GM12878 (cell line): ENCODE measurements around the gene SARDH. TPM values are rescaled to one million over a fixed set of nuclear protein-coding genes. Genes with fewer than 3 reads are reported as not detected.

ENCODE experiments used
- ASH2L ChIP-seq: fragments of 300-600, 200-600 bp; sonication (generic); IDR thresholded peaks from 2 replicates; pipeline ENCODE4 v1.6.1; 2017; ENCODE audit warnings: low read depth, mild to moderate bottlenecking, borderline replicate concordance
- CREB1 ChIP-seq: IDR thresholded peaks from 2 replicates; pipeline ENCODE4 v1.6.1; 2012; ENCODE audit warnings: low read depth, mild to moderate bottlenecking, inconsistent platforms
- ETV6 ChIP-seq, 2 experiments: fragments of 450-650 bp in 1 of 2; IDR thresholded peaks in 1 of 2; conservative IDR thresholded peaks in 1 of 2; 2 replicates each; pipeline ENCODE4 v1.6.1; 2014; ENCODE audit warnings: antibody characterized with exemption in 1 of 2, borderline replicate concordance in 1 of 2, low read depth in 1 of 2, mild to moderate bottlenecking in 1 of 2, moderate library complexity in 1 of 2
- GATAD2B ChIP-seq: fragments of 450-650 bp; conservative IDR thresholded peaks from 2 replicates; pipeline ENCODE4 v1.6.1; 2017; ENCODE audit warnings: low read depth, mild to moderate bottlenecking, moderate library complexity
- IKZF2 ChIP-seq, 2 experiments: fragments of 450-650 bp; IDR thresholded peaks; 2 replicates each; pipeline ENCODE4 v1.6.1; 2017; ENCODE audit warnings: mild to moderate bottlenecking in 2 of 2, moderate library complexity in 2 of 2
- MEF2B ChIP-seq: fragments of 450-650 bp; IDR thresholded peaks from 2 replicates; pipeline ENCODE4 v1.6.1; 2018; ENCODE audit warnings: mild to moderate bottlenecking, moderate library complexity; ENCODE audit not compliant: partially characterized antibody, poor library complexity, severe bottlenecking
- MTA3 ChIP-seq: IDR thresholded peaks from 2 replicates; pipeline ENCODE4 v1.6.1; 2012; ENCODE audit warnings: low read length, inconsistent platforms, borderline replicate concordance
- POU2F2 ChIP-seq: IDR thresholded peaks from 3 replicates; pipeline ENCODE4 v1.6.1; 2011; ENCODE audit warnings: low read depth, mild to moderate bottlenecking, low read length, borderline replicate concordance
- SUZ12 ChIP-seq: fragments of 200-600 bp; sonication (generic); IDR thresholded peaks from one replicate; pipeline ENCODE4 v1.6.1; 2018; ENCODE audit warnings: antibody characterized with exemption, mild to moderate bottlenecking; ENCODE audit not compliant: unreplicated experiment
- TCF12 ChIP-seq: IDR thresholded peaks from 2 replicates; pipeline ENCODE4 v1.6.1; 2011; ENCODE audit warnings: low read depth, mild to moderate bottlenecking, low read length
- WRNIP1 ChIP-seq: IDR thresholded peaks from 2 replicates; pipeline ENCODE4 v1.6.1; 2011; ENCODE audit warnings: low read depth, low read length, improper control_type of control experiment, borderline replicate concordance
- ZNF207 ChIP-seq: fragments of 450-650 bp; IDR thresholded peaks from 2 replicates; pipeline ENCODE4 v1.6.1; 2014; ENCODE audit warnings: antibody characterized with exemption, mild to moderate bottlenecking, borderline replicate concordance
- ZNF274 ChIP-seq: IDR thresholded peaks from one replicate; pipeline ENCODE4 v1.8.0; 2011; ENCODE audit not compliant: insufficient read length, insufficient read depth
- polyA plus RNA-seq, 11 experiments: library from polyadenylated mRNA; depleted of rRNA in 4 of 11; unstranded in 6 of 11; stranded (reverse) in 5 of 11; fragments of >200 nt; fragmentation: Nextera tagmentation in 4 of 11; fragmentation: Illumina TruSeq in 1 of 11; extraction: Ambion mirVana in 4 of 11; extraction: Trizol in 1 of 11; gene quantifications; 1 replicate in 1 of 11; 2 replicates in 10 of 11; pipeline versions ENCODE4 v1.2.1 to v1.2.3, GENCODE V29; 2011 to 2016; ENCODE audit warnings: inconsistent platforms in 2 of 11, missing spikeins in 2 of 11, low read depth in 1 of 11
- total RNA-seq, 4 experiments: library from RNA; depleted of rRNA in 3 of 4; stranded (reverse); fragments of >200 nt in 3 of 4; fragmentation: Illumina TruSeq in 1 of 4; extraction: Trizol in 1 of 4; gene quantifications; 2 replicates each; pipeline versions ENCODE4 v1.2.1 to v1.2.3, GENCODE V29; 2013 to 2021
- TF ChIP-seq, protein P1 (sequence below): fragments of 450-650 bp; IDR thresholded peaks from 2 replicates; pipeline ENCODE4 v1.6.1; 2017; ENCODE audit warnings: mild to moderate bottlenecking, moderate library complexity
- TF ChIP-seq, protein P2 (sequence below): fragments of 450-650 bp; IDR thresholded peaks from 2 replicates; pipeline ENCODE4 v1.6.1; 2014; ENCODE audit warnings: mild to moderate bottlenecking
- TF ChIP-seq, protein P3 (sequence below): fragments of 450-650 bp; IDR thresholded peaks from 2 replicates; pipeline ENCODE4 v1.6.1; 2016; ENCODE audit warnings: mild to moderate bottlenecking
- TF ChIP-seq, protein P4 (sequence below): fragments of 450-650 bp; IDR thresholded peaks from 2 replicates; pipeline ENCODE4 v1.6.1; 2017; ENCODE audit warnings: mild to moderate bottlenecking, moderate library complexity

Gene SARDH
- total and polyA plus RNA-seq, 10 of the 15 experiments (the other 5 are each of a cell fraction or from before 2014, with no cell fraction given) = 0.03 to 0.15 (median 0.10) TPM; not detected in 6

- TF ChIP-seq, protein P1, sequence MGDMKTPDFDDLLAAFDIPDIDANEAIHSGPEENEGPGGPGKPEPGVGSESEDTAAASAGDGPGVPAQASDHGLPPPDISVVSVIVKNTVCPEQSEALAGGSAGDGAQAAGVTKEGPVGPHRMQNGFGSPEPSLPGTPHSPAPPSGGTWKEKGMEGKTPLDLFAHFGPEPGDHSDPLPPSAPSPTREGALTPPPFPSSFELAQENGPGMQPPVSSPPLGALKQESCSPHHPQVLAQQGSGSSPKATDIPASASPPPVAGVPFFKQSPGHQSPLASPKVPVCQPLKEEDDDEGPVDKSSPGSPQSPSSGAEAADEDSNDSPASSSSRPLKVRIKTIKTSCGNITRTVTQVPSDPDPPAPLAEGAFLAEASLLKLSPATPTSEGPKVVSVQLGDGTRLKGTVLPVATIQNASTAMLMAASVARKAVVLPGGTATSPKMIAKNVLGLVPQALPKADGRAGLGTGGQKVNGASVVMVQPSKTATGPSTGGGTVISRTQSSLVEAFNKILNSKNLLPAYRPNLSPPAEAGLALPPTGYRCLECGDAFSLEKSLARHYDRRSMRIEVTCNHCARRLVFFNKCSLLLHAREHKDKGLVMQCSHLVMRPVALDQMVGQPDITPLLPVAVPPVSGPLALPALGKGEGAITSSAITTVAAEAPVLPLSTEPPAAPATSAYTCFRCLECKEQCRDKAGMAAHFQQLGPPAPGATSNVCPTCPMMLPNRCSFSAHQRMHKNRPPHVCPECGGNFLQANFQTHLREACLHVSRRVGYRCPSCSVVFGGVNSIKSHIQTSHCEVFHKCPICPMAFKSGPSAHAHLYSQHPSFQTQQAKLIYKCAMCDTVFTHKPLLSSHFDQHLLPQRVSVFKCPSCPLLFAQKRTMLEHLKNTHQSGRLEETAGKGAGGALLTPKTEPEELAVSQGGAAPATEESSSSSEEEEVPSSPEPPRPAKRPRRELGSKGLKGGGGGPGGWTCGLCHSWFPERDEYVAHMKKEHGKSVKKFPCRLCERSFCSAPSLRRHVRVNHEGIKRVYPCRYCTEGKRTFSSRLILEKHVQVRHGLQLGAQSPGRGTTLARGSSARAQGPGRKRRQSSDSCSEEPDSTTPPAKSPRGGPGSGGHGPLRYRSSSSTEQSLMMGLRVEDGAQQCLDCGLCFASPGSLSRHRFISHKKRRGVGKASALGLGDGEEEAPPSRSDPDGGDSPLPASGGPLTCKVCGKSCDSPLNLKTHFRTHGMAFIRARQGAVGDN = peak; percentile 55; the same call in 1 of the 2 replicates
- TF ChIP-seq WRNIP1 = no peak
- TF ChIP-seq MTA3 = no peak
- 0 out of 2 replicates have a peak, but pooled peaks have one; percentile 41 for TF ChIP-seq CREB1
- 0 out of 2 replicates have a peak, but pooled peaks have one; percentile 11 for TF ChIP-seq TCF12
- TF ChIP-seq, protein P2, sequence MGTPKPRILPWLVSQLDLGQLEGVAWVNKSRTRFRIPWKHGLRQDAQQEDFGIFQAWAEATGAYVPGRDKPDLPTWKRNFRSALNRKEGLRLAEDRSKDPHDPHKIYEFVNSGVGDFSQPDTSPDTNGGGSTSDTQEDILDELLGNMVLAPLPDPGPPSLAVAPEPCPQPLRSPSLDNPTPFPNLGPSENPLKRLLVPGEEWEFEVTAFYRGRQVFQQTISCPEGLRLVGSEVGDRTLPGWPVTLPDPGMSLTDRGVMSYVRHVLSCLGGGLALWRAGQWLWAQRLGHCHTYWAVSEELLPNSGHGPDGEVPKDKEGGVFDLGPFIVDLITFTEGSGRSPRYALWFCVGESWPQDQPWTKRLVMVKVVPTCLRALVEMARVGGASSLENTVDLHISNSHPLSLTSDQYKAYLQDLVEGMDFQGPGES = no peak
- no peak for TF ChIP-seq SUZ12
- TF ChIP-seq ASH2L = 0 out of 2 replicates have a peak, but pooled peaks have one; percentile 42
- TF ChIP-seq MEF2B = peak; percentile 71
- peak; percentile 44 to 64 for TF ChIP-seq IKZF2 (IDR thresholded peaks at IDR 0.05)
- TF ChIP-seq, protein P3, sequence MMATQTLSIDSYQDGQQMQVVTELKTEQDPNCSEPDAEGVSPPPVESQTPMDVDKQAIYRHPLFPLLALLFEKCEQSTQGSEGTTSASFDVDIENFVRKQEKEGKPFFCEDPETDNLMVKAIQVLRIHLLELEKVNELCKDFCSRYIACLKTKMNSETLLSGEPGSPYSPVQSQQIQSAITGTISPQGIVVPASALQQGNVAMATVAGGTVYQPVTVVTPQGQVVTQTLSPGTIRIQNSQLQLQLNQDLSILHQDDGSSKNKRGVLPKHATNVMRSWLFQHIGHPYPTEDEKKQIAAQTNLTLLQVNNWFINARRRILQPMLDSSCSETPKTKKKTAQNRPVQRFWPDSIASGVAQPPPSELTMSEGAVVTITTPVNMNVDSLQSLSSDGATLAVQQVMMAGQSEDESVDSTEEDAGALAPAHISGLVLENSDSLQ = no peak
- TF ChIP-seq ZNF274 = no peak
- TF ChIP-seq POU2F2 = peak; percentile 58; the same call in 1 of the 3 replicates
- 0 out of 2 replicates have a peak, but pooled peaks have one; percentile 38 for TF ChIP-seq GATAD2B
- TF ChIP-seq ZNF207 = no peak
- TF ChIP-seq, protein P4, sequence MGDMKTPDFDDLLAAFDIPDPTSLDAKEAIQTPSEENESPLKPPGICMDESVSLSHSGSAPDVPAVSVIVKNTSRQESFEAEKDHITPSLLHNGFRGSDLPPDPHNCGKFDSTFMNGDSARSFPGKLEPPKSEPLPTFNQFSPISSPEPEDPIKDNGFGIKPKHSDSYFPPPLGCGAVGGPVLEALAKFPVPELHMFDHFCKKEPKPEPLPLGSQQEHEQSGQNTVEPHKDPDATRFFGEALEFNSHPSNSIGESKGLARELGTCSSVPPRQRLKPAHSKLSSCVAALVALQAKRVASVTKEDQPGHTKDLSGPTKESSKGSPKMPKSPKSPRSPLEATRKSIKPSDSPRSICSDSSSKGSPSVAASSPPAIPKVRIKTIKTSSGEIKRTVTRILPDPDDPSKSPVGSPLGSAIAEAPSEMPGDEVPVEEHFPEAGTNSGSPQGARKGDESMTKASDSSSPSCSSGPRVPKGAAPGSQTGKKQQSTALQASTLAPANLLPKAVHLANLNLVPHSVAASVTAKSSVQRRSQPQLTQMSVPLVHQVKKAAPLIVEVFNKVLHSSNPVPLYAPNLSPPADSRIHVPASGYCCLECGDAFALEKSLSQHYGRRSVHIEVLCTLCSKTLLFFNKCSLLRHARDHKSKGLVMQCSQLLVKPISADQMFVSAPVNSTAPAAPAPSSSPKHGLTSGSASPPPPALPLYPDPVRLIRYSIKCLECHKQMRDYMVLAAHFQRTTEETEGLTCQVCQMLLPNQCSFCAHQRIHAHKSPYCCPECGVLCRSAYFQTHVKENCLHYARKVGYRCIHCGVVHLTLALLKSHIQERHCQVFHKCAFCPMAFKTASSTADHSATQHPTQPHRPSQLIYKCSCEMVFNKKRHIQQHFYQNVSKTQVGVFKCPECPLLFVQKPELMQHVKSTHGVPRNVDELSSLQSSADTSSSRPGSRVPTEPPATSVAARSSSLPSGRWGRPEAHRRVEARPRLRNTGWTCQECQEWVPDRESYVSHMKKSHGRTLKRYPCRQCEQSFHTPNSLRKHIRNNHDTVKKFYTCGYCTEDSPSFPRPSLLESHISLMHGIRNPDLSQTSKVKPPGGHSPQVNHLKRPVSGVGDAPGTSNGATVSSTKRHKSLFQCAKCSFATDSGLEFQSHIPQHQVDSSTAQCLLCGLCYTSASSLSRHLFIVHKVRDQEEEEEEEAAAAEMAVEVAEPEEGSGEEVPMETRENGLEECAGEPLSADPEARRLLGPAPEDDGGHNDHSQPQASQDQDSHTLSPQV = no peak
- TF ChIP-seq ETV6 (conservative IDR thresholded peaks at IDR 0.05 in 1 of 2, IDR thresholded peaks at IDR 0.05 in 1 of 2; ENCODE audit: borderline replicate concordance in 1 of 2, low read depth in 1 of 2) = no peak
Observed at GRCh38 chr9:133786371-133786753, 48.2 kb upstream of the SARDH start (continued).
